CD4-positive, alpha-beta memory T cell (primary cell): ENCODE measurements around the gene CHRNA4. TPM values are rescaled to one million over a fixed set of nuclear protein-coding genes. Genes with fewer than 3 reads are reported as not detected.

ENCODE experiments used
- CTCF ChIA-PET: fragments of 350-600 bp; sonication (Branson Sonifier 250); formaldehyde crosslinking; loops from one replicate; lab custom pipeline; 2021; ENCODE audit warnings: inconsistent platforms; ENCODE audit not compliant: partially characterized antibody; lab: Charles Lee
- POLR2A ChIA-PET: fragments of 350-600 bp; sonication (Branson Sonifier 250); formaldehyde crosslinking; loops from one replicate; lab custom pipeline; 2021; ENCODE audit not compliant: partially characterized antibody; lab: Charles Lee
- DNase-seq, 5 donors: peaks; one replicate each; pipeline versions ENCODE4 v3.0.0 to v3.0.0-alpha.2; 2020 to 2022; ENCODE audit warnings: mixed read lengths in 1 of 5
- H3K27ac ChIP-seq: one replicate; pipeline ENCODE4 v1.7.0; 2013; ENCODE audit warnings: low read depth, low read length
- H3K27me3 ChIP-seq: 2 replicates; pipeline ENCODE4 v1.7.0; 2013; ENCODE audit warnings: mild to moderate bottlenecking, low read length, moderate library complexity; ENCODE audit not compliant: insufficient read depth
- H3K36me3 ChIP-seq: 2 replicates; pipeline ENCODE4 v1.7.0; 2013; ENCODE audit warnings: mild to moderate bottlenecking, low read length, moderate library complexity; ENCODE audit not compliant: insufficient read depth
- H3K4me1 ChIP-seq: 2 replicates; pipeline ENCODE4 v1.7.0; 2013; ENCODE audit warnings: mild to moderate bottlenecking, low read length, moderate library complexity; ENCODE audit not compliant: insufficient read depth
- H3K4me3 ChIP-seq, 2 donors: one replicate each; pipeline ENCODE4 v1.7.0; 2013; ENCODE audit warnings: low read length in 2 of 2, mild to moderate bottlenecking in 1 of 2
- H3K9me3 ChIP-seq, 2 donors: one replicate each; pipeline ENCODE4 v1.7.0; 2013; ENCODE audit warnings: low read length in 2 of 2, control low read depth in 1 of 2; ENCODE audit not compliant: control insufficient read depth in 1 of 2
- H3K27ac Mint-ChIP-seq, 7 donors: one replicate each; pipeline ENCODE4 v1.8.0; 2020 to 2021; ENCODE audit warnings: mixed read lengths in 7 of 7, mild to moderate bottlenecking in 6 of 7, inconsistent platforms in 3 of 7, moderate library complexity in 3 of 7
- H3K27me3 Mint-ChIP-seq, 2 donors: one replicate each; pipeline ENCODE4 v1.8.0; 2020 to 2021; ENCODE audit warnings: mixed read lengths in 2 of 2
- H3K36me3 Mint-ChIP-seq, 2 donors: one replicate each; pipeline ENCODE4 v1.8.0; 2020 to 2021; ENCODE audit warnings: mixed read lengths in 2 of 2, inconsistent platforms in 1 of 2, mild to moderate bottlenecking in 1 of 2
- H3K4me1 Mint-ChIP-seq, 4 donors: one replicate each; pipeline ENCODE4 v1.8.0; 2020 to 2021; ENCODE audit warnings: mixed read lengths in 4 of 4, mild to moderate bottlenecking in 1 of 4
- H3K4me3 Mint-ChIP-seq, 8 donors: one replicate each; pipeline ENCODE4 v1.8.0; 2020 to 2021; ENCODE audit warnings: mixed read lengths in 8 of 8, mild to moderate bottlenecking in 7 of 8, moderate library complexity in 6 of 8, inconsistent platforms in 3 of 8
- H3K9me3 Mint-ChIP-seq, 8 donors: one replicate each; pipeline ENCODE4 v1.8.0; 2020 to 2021; ENCODE audit warnings: mixed read lengths in 8 of 8, mild to moderate bottlenecking in 5 of 8, inconsistent platforms in 3 of 8, moderate library complexity in 1 of 8
- intact Hi-C: fragments of 100-400 bp; cut with micrococcal nuclease; formaldehyde crosslinking; loops from one replicate; pipeline ENCODE4 v1.15.1; 2023
- polyA plus RNA-seq, 2 donors: library from polyadenylated mRNA; unstranded; fragments of 300-500 nt; fragmentation: Illumina TruSeq; gene quantifications; one replicate each; pipeline ENCODE4 v1.2.3, GENCODE V29; 2021
- total RNA-seq, 2 experiments: library from RNA; stranded (reverse); gene quantifications; one replicate each; pipeline ENCODE4 v1.2.3, GENCODE V29; 2021

The CHRNA4 gene
- total and polyA plus RNA-seq, 4 experiments from 2014 or later: not detected

- POLR2A ChIA-PET: no interaction called here
- Mint-ChIP-seq H3K4me1 (peaks cover 0 to 2% (median 0%) of the 10 kb centered on the region in 4 donors), H3K36me3 (no peaks in the 10 kb centered on the region), H3K27ac (no peak overlapping the region), H3K4me3 (no peak overlapping the region), H3K9me3 (no peaks in the 10 kb centered on the region), H3K27me3 (peaks cover 2 to 16% of the 10 kb centered on the region in 2 donors)
- DNase-seq: no peak
- Histone ChIP-seq H3K27ac (no peak overlapping the region), H3K4me1 (no peaks in the 10 kb centered on the region), H3K27me3 (no peaks in the 10 kb centered on the region), H3K4me3 (no peak overlapping the region), H3K9me3 (no peaks in the 10 kb centered on the region), H3K36me3 (no peaks in the 10 kb centered on the region)
- intact Hi-C loops: no loop called here
- CTCF ChIA-PET: no interaction called here
These were observed 9.6 kb upstream of the CHRNA4 start for GRCh38 chr20:63370618-63371187.

GRCh38 chr20:63369724-63370617, 8.8 kb upstream of the CHRNA4 start:
- Histone ChIP-seq H3K27me3 (no peaks in the 10 kb centered on the region), H3K27ac (no peak overlapping the region), H3K9me3 (no peaks in the 10 kb centered on the region), H3K36me3 (no peaks in the 10 kb centered on the region), H3K4me1 (no peaks in the 10 kb centered on the region), H3K4me3 (no peak overlapping the region)
- DNase-seq: no peak
- H3K27me3 Mint-ChIP-seq: peaks cover 2 to 19% of the 10 kb centered on the region in 2 donors
- POLR2A ChIA-PET: no interaction called here
- no peak overlapping the region for H3K4me3 Mint-ChIP-seq
- no peak overlapping the region for H3K27ac Mint-ChIP-seq
- no peaks in the 10 kb centered on the region for H3K9me3 Mint-ChIP-seq
- CTCF ChIA-PET: no interaction called here
- intact Hi-C loops: no loop called here
- peaks cover 0 to 2% (median 0%) of the 10 kb centered on the region in 4 donors for H3K4me1 Mint-ChIP-seq
- H3K36me3 Mint-ChIP-seq: no peaks in the 10 kb centered on the region

- Histone ChIP-seq H3K9me3 (no peaks in the 10 kb centered on the region), H3K4me3 (no peak overlapping the region), H3K4me1 (no peaks in the 10 kb centered on the region), H3K27me3 (no peaks in the 10 kb centered on the region), H3K27ac (no peak overlapping the region), H3K36me3 (no peaks in the 10 kb centered on the region)
- Mint-ChIP-seq H3K4me1 (peaks cover 0 to 2% (median 0%) of the 10 kb centered on the region in 4 donors), H3K9me3 (peaks cover 0 to 2% (median 0%) of the 10 kb centered on the region in 8 donors), H3K36me3 (no peaks in the 10 kb centered on the region), H3K27me3 (peaks cover 5 to 20% of the 10 kb centered on the region in 2 donors), H3K4me3 (no peak overlapping the region), H3K27ac (no peak overlapping the region)
- POLR2A ChIA-PET: no interaction called here
- intact Hi-C loops: no loop called here
- CTCF ChIA-PET: no interaction called here
- DNase-seq: no peak
These were observed 7.9 kb upstream of the CHRNA4 start for GRCh38 chr20:63369024-63369530.

- no peak overlapping the region for H3K4me3 Mint-ChIP-seq
These were observed 7.0 kb upstream of the CHRNA4 start for GRCh38 chr20:63368151-63368550.

GRCh38 chr20:63367446-63368055, 6.4 kb upstream of the CHRNA4 start:
- H3K9me3 ChIP-seq: no peaks in the 10 kb centered on the region
- Mint-ChIP-seq H3K9me3 (peaks cover 0 to 2% (median 0%) of the 10 kb centered on the region in 8 donors), H3K27ac (no peak overlapping the region), H3K4me1 (peaks cover 0 to 2% (median under 1%) of the 10 kb centered on the region in 4 donors), H3K4me3 (no peak overlapping the region), H3K27me3 (peaks cover 10 to 22% of the 10 kb centered on the region in 2 donors), H3K36me3 (no peaks in the 10 kb centered on the region)
- CTCF ChIA-PET: no interaction called here
- no peak overlapping the region for H3K4me3 ChIP-seq
- no peaks in the 10 kb centered on the region for H3K36me3 ChIP-seq
- no peak overlapping the region for H3K27ac ChIP-seq
- H3K27me3 ChIP-seq: no peaks in the 10 kb centered on the region
- POLR2A ChIA-PET: no interaction called here
- intact Hi-C loops: no loop called here
- DNase-seq: no peak
- H3K4me1 ChIP-seq: no peaks in the 10 kb centered on the region

More at GRCh38 chr20:63368151-63368550, 7.0 kb upstream of the CHRNA4 start:
- Histone ChIP-seq H3K4me1 (no peaks in the 10 kb centered on the region), H3K27ac (no peak overlapping the region), H3K9me3 (no peaks in the 10 kb centered on the region), H3K4me3 (no peak overlapping the region), H3K36me3 (no peaks in the 10 kb centered on the region), H3K27me3 (no peaks in the 10 kb centered on the region)
- POLR2A ChIA-PET: no interaction called here
- Mint-ChIP-seq H3K9me3 (peaks cover 0 to 2% (median 0%) of the 10 kb centered on the region in 8 donors), H3K36me3 (no peaks in the 10 kb centered on the region), H3K27ac (no peak overlapping the region), H3K4me1 (peaks cover 0 to 2% (median 0%) of the 10 kb centered on the region in 4 donors), H3K27me3 (peaks cover 5 to 20% of the 10 kb centered on the region in 2 donors)
- CTCF ChIA-PET: no interaction called here
- no peak for DNase-seq
- intact Hi-C loops: no loop called here

- Mint-ChIP-seq H3K27me3 (peaks cover 13 to 24% of the 10 kb centered on the region in 2 donors), H3K4me1 (peaks cover 0 to 4% (median 2%) of the 10 kb centered on the region in 4 donors), H3K4me3 (no peak overlapping the region), H3K36me3 (no peaks in the 10 kb centered on the region), H3K9me3 (peaks cover 0 to 2% (median 0%) of the 10 kb centered on the region in 8 donors), H3K27ac (no peak overlapping the region)
- no peak for DNase-seq
- H3K27me3 ChIP-seq: no peaks in the 10 kb centered on the region
- intact Hi-C loops: no loop called here
- no peak overlapping the region for H3K4me3 ChIP-seq
- no peak overlapping the region for H3K27ac ChIP-seq
- ChIA-PET CTCF (no interaction called here), POLR2A (no interaction called here)
- H3K36me3 ChIP-seq: no peaks in the 10 kb centered on the region
- H3K4me1 ChIP-seq: no peaks in the 10 kb centered on the region
- H3K9me3 ChIP-seq: no peaks in the 10 kb centered on the region
These were observed 5.5 kb upstream of the CHRNA4 start for GRCh38 chr20:63366390-63367365.
